Inflammatory macrophage treated with lipopolysaccharide for 1 hour (primary cell): ENCODE results near the gene CELSR1.

ENCODE experiments used
- DNase-seq, 2 donors: peaks; one replicate each; pipeline ENCODE4 v3.0.0-alpha.2; 2020 to 2022

Gene CELSR1

DNA sequence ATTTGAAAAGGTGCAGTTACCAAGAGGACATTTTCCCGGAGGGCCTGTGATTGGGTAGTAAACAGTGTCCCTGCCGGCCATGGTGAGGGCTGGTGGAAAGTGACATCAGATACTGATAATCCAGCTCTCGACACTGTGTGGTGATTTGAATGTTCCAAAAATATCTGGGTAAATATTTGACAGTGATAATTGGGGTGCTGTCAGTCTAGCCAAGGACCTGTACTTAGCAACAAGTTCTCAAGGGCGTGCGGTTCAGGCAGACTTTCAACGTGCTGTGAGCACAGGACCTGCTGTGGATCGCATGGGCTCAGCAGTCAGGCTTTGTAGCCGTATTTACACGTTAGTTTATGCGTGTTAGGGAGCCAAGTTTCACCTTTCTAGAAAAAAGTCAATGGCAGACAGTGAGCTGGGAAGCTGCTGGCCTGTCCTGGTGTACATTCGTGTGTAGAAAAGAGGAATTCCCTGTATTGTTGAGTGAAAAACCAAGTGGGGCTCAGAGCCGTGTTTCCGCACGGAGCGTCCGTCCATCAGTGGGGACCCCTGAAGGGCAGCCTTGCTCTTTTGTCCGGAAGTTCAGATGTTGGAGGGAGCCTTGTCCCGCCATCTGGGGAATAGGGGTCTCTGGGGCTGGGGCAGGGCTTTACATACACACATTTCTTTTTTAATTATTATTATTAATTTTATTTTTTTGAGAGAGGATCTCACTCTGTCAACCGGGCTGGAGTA lies 190.6 kb downstream of the CELSR1 start:
- DNase-seq, result no peak

GRCh38 chr22:46340676-46341075 lies 196.7 kb downstream of the CELSR1 start:
- DNase-seq, result no peak

DNA sequence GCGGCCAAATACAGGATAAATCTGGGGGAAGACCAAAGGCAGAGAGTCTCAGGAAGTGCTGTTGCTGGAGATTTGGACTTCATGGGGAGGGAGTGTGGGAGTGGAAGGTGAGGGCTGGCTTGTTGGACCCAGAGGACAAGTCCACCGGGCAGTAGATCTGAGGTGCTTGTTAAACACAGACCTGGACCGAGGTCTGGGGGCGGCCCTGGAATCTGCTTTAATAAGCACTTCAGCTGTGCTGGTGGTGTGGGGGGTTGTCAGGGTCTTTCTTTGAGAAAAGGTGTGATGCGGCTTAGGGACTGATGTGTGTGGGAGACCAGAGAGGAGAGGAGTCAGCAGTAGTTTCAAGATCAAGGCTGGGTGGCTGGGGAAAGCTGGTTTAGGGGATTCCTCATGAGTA lies 197.5 kb downstream of the CELSR1 start:
- no peak for DNase-seq

DNA sequence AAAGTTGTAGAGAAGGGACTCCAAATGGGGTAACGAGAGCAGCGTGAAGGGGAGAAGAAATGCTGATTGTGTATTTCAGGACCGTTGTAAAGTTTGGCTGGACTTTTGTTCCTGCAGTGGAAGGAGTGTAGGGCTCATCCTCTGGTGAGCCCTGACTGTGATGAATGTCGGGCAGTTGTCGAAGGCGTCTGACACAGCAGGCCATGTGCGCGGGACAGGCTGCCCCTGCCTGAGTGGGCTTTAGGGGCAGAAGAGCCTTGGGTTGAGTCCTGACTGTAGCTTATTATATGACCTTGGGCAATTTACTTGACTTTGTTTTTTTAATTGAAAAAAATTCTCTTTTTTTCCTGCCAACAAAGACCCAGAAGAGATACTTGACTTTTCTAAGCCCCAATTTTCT lies 198.8 kb downstream of the CELSR1 start:
- DNase-seq, result no peak

DNA sequence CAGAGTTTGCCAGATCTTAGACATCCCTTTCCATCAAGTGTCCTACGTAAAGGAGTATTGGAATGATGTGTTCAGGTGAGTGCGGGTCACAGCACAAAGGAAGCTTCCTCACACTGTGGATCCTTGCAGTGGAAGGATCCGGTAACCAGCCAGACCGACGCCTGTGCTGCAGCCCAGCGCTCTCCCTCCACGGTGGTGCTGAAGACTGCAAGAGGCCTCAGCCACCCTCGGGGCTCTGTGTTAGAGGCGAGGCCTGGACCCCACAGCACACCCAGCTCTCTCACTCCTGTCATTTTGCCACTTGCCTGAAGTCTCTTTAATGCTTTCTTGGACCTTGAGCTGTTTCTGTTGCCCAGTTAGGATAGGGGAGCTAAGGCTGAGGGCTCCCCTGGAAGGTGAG lies 199.6 kb downstream of the CELSR1 start:
- DNase-seq, result no peak

DNA sequence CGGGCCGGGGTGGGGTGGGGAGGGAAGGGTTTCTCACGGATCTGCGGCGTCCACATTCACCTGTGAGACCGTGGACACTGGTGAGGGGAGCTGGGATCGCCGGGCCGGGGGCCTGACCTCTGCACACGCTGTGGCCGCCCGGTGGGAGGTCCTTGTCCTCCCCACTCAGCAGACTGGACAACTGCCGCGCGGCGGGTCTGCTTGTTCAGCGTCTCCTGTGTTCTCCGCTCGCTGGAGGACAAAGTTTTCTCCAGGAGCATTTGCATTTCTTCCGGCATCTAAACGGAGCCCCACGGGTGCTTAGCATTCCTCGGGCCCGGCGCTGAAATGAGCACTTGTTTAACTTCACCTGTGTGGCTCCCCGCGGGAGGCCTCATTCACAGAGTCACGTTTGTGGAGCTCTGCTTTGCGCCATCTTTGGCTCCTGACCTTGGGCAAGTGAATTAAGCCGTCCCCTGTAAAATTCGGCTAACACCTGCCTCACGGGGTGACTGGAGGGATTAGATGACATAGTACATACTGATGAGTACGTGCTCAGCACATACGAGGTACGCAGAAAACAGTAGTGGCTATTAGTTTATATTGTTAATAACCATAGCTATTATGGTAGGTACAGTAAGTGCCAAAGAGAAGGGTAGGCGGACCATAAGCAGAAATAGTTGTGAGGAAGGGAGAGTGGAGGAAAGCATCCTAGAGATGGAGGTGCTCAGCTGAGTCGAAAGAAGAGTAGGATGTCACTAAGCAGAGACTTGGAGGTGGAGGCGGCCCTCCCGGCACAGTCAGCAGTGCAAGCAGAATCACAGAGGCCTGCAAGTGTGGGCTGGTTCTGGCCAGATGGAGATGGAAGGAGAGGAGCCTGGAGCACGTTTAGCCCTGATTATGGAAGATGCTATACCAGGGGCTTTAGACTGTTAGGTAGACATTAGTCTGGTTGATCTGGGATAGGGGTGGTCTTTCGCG lies 201.0 kb downstream of the CELSR1 start:
- peak; percentile 2 to 11 for DNase-seq

GRCh38 chr22:46335201-46336118 lies 202.0 kb downstream of the CELSR1 start, which contains the start of gene TRMU:
TRMU (plus strand) TSS chr22:46335714; CDS start chr22:46335765, 51 bp downstream.
- DNase-seq, result peak; percentile 80 to 88

- DNase-seq, result no peak
These were observed 205.9 kb downstream of the CELSR1 start for GRCh38 chr22:46331496-46331895.

GRCh38 chr22:46330426-46330825 lies 207.0 kb downstream of the CELSR1 start:
- no peak for DNase-seq

- DNase-seq, result no peak
These were observed 207.8 kb downstream of the CELSR1 start for GRCh38 chr22:46329616-46330015.

GRCh38 chr22:46328797-46329196 lies 208.6 kb downstream of the CELSR1 start:
- no peak for DNase-seq

DNA sequence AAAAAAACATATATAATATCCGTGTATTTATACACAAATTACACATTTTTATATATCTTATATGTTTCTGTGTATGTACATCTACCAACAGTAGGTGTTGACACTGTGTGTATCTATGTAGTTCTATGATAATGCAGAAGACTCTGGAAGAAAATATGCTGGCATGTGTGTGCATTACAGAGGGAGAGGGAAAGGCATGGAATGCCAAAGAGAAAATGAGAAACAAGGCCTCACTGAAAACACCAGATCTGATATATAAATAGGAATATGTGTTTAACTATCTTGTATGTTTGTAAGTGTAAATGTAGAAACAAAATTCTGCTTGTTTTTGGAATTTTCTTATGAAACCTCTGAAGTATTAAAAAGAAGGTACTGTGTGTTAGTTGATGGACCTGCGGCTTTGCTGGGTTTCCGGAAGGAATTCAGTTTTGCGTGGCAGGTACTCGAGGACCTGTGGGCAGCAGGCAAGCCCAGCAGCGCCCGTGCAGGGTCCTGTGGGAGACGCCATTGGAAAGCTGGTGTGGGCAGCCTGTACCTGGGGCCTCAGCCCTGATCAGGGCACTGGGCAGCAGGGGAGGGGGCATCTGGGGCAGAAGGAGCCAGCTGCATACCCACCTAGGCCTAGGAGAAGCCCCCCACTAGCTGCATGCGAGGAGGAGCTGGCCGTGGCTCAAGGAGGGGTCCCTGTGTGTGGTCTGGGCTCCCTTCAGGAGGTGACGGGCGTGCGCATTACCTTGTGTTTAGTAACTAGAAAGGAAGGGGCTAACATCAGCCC lies 209.5 kb downstream of the CELSR1 start:
- DNase-seq, result no peak

- no peak for DNase-seq
These were observed 211.2 kb downstream of the CELSR1 start for GRCh38 chr22:46326066-46326680.

- no peak for DNase-seq
These were observed 214.3 kb downstream of the CELSR1 start for GRCh38 chr22:46323162-46323561.

DNA sequence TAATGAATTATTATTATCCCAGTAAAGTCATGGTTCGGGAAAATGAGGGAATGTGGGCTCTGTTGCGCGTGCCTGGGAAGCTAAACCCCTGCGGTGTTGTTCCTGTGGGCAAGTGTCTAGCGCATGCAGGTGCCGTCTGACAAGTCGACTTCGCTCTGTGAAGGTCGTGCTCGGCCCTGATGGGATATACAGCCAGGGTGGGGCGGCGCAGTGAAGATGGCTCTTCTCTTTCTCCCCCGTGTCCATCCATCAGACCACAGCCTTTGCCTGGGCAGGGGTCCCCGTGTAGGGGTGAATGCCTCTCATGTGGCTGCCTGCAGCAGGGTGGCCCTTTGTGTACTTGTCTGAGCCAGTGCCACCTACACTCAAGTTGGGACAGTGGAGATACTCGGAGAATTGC lies 214.7 kb downstream of the CELSR1 start:
- no peak for DNase-seq

DNA sequence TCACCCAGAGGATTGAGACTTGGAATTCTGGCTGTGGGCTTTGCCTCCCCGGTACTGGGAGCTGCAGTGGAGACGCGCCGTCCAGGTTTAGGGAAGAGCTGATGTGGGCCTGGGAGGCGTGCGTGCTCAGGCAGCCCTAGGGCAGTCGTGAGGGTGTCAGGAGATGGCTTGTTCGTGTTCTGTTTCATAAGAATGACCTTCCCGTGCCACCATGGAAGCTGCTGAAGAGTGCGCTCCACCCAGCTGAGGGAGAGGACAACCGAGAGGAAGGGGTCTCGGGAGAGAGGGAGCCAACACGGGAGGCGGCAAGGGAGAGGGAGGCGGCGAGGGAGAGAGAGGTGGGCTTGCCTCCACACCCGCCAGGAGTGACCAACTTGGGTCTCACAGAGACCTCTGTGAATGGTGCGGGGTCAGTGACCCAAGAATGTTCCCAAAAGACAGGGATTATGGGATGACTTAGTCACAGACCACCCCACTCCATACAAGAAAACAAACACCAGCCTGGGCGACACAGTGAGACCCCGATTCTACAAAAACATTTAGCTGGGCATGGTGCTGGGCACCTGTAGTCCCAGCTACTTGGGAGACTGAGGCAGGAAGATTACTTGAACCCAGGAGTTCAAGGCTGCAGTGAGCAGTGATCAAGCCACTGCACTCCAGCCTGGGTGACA lies 216.6 kb downstream of the CELSR1 start:
- no peak for DNase-seq

GRCh38 chr22:46320166-46320710 lies 217.2 kb downstream of the CELSR1 start:
- DNase-seq, result no peak

GRCh38 chr22:46319319-46319718 lies 218.1 kb downstream of the CELSR1 start:
- no peak for DNase-seq

- DNase-seq, result no peak
These were observed 218.8 kb downstream of the CELSR1 start for GRCh38 chr22:46318576-46318975.

DNA sequence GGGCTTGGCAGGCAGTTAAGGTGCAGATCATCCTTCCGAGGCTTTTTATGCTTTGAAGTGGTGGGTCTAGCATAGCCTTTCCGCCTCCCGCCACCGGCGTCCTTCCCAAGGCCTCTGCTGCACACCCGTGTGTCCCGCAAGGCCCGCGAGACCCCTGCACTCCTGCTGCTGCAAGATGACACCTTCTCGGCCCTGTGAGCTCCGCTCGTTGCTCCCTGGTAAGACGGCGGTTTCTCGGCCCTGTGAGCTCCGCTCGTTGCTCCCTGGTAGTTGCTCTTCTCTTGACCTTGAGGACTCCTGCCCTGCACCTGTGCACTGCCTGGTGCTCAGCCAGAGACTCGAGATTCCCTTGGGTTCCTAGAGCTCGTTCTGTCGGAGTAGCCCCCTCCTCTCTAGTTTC lies 219.8 kb downstream of the CELSR1 start:
- no peak for DNase-seq

GRCh38 chr22:46315976-46316375 lies 221.4 kb downstream of the CELSR1 start:
- no peak for DNase-seq
